Embryonic facial prominence (tissue), 1 donor: ENCODE measurements around the gene HAUS2.
"Not testable (repeated sequence)": the region's sequence is repeated elsewhere in the genome, so short reads cannot be mapped to it uniquely, and the experiment has no call there.

Experiments used
- DNase-seq: peaks from one replicate; pipeline ENCODE4 v3.0.0-alpha.2; 2016; ENCODE audit errors: extremely low spot score

The HAUS2 gene

DNA sequence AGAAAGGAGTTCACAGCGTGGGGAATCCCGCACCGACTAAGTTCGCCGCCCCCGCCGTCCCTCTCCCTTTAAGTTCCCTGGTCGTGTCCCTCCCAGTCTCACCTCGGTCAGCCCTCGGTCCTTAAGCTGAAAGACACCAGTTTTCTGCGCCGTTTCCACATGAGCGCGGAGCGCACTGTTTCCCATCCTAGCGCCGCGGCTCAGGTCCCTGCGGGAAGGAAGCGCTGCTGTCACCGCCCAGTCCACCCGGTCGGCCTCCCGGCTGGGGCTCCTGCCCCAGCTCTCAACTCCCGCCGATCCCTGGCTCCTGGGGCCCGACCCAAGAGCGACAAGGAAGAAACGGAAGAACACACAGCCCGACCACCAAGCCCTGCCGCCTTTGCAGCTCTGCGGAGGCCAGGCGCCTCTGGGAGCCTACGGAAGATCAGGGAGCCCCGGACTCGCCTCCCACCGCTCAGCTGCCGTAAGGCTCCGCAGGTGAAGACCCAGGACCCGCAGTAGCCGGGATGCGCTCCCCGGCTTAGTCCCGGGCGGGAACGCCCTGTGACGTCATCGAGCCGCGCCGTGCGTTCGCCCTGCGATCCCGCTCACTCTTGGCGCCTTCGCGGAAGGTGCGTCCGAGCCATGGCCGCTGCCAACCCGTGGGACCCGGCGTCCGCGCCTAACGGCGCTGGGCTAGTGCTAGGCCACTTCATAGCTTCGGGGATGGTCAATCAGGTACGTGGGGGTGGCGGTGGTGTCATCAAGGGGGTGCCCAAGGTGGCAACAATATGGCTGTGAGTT lies at the start of gene HAUS2, which contains the start of gene LRRC57:
TSS of gene HAUS2 (plus strand) at position 590 of the 783 bp plus-strand sequence. CDS start at position 625, 35 bp downstream.
TSS of gene LRRC57 (minus strand) at position 545 of the 783 bp plus-strand sequence. CDS start at position 186, 359 bp downstream.
- peak; percentile 58 for DNase-seq

DNA sequence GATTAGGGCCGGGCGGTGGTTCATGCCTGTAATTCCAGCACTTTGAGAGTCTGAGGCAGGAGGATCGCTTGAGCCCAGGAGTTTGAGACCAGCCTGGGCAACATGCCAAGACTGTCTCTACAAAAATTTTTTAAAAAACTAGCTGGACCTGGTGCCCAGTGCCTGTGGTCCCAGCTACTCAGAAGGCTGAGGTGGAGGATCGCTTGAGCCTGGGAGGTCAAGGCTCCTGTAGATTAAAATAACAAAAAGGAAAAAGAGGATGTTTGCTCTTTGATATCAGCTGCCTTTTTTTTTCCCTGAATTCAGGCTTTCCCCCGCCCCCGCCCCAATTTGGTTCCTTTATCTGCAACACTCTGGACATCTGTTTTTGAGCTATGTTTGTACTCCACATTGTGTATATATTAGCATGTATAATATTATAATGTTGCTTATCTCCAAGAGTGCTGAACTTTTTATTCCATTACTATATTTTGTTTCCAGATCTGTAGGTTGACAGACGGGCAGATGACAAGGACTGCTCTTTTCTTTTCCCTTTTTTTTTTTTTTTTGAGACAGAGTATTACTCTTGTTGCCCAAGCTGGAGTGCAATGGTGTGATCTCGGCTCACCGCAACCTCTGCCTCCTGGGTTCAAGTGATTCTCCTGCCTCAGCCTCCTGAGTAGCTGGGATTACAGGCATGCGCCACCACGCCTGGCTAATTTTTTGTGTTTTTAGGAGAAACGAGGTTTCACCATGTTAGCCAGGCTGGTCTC lies 48.6 kb upstream of the HAUS2 start:
- DNase-seq: no peak

DNA sequence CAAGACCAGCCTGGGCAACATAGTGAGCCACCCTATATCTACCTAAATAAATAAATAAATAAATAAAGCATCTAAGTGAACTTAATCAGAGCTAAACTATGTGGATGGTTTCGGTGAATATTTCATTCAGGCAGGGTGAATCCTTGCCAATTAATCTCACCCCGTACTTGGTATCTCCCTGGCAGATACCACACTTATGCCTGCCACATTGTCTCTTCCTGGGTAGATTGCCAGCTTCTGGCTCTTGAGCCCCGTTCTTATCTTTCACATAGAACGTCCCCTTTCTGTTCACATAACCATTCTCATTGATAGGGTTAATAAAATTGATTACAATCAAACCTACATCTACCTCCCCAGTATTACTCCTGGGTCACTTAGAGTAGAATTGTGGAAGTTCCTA lies 46.2 kb upstream of the HAUS2 start:
- no peak for DNase-seq

DNA sequence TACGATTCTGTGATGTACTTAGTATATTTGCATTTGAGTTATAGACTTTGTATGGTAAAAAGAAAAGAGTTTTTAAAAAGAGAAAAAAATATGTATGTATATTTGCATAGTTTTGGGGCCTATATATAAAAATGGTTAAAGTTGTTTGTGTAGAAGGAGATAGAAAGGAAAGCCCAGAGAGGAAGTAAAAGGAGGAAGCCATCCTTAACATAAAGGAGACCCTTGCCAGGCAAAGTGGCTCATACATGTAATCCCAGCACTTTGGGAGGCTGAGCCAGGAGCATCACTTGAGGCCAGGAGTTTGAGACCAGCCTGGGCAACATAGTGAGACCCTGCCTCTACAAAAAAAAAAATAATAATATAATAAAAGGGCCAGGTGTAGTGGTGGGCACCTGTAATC lies 44.8 kb upstream of the HAUS2 start:
- DNase-seq: no peak

DNA sequence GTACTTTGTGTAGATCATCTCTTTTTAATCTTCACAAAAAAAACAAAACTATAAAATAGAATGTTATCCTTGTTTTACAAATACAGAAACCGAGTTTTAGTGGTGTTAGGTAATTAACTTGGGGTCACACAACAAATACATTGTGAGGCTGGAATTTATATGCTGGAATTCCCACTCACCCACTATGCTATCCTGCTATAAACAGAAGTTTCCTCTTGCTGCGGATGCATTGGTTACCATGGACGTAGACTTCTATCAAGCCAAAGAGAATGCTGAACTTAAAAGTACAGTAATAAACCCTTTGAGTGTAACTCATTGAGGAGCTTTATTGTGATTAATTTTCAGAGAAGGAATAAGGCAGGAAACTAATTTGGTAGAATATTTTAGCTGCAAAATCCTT lies 44.0 kb upstream of the HAUS2 start:
- DNase-seq: no peak

DNA sequence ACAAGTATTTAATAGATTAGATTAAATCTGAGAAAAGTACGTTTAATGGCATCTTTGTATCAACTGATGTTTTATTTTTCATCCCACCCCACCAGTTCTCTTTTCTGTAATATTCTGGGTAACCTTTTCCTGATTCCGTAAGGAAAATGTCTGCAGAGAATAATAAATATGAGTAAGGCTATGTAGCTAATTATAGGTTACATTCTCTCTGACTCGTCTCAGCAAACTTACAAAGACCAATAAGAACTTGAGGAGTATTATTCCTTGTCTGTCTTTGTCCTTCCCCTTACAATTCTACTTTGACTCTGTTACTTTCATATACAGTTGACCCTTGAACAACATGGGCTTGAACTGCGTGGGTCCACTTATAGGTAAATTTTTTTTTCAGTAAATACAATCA lies 41.1 kb upstream of the HAUS2 start:
- no peak for DNase-seq

DNA sequence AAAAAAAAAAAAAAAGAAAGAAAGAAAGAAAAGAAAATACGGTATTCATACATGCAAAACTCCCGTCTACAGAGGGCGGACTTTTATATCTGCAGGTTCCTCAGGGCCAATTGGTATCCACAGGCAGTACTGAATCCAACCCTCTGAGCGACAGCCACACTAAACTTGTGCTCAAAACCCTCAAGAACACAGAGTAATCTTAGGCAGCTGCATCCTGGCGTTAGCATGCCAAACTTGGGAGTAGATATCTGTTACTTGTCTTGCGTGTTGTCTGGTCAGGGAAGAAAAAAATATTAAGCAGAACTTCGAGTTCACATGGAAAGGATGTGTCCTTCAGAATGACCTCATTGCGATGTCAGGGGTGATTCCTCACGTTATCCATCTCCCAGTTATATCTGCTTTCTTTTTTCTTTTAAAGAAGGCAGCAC lies 40.4 kb upstream of the HAUS2 start:
- DNase-seq: no peak

DNA sequence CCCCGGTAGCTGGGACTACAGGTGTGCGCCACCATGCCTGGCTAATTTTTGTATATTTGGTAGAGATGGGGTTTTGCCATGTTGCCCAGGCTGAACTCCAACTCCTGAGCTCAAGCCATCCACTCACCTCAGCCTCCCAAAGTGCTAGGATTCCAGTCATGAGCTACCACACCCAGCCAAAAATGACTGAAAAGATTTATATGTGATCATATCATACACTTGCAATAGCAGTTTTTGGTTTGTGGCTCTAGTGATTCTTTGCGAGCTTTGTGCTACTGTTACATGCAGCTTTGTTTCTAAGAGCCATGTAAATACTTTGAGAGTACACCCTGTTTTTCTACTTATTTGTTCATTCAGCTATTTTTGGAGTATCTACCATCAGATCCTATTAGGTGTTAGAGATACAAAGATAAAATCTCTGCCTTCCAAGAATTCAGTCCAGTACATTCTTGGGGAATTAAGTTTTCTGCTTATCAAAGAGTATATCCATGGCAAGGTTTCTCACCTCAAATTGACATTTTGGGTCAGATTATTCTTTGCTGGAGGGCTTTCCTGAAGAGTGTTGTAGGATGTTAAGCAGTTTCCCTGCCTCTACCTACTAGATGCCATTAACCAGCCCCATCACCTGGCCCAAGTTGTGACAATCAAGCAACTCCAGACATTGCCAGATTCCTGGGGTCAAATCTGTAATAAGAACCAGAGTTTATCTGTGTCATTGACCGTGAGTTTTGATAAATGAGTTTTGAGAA lies 38.2 kb upstream of the HAUS2 start:
- DNase-seq: no peak

DNA sequence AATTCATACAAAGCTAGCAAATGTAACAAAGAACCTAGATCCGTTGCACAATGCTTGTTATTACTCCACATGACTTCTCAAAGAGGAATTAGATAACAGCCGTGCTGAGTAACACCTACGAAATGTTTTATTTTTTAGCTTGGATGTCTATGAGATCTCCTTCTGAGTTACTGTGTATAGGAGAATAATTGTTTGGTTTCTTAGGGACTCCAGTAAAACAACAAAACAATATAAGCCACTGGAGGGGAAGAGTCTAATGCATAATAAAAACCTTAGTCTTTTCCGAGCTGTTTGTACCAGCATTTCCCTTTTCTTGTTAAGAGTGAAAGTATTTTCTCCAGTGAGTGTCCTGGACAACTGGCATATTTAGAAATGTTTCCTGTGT lies 37.6 kb upstream of the HAUS2 start:
- no peak for DNase-seq

DNA sequence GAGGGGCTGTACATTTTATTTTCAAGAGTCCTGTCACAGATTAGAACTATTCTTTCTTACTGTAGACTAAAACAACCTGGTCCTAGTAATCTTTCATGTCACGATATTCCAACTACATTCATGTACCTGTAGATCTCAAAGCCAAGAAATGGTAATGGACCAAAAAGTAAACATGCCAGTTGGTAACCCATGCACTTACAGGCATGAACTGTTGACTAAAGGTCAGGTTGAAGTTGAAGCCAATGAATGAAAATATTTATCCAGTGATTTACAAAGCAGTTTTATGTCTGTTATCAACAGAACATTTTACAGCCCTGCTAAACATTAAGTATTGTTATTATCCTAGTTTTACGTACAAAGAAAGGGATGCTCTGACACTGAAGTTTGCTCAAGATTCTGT lies 25.3 kb upstream of the HAUS2 start:
- DNase-seq: no peak

DNA sequence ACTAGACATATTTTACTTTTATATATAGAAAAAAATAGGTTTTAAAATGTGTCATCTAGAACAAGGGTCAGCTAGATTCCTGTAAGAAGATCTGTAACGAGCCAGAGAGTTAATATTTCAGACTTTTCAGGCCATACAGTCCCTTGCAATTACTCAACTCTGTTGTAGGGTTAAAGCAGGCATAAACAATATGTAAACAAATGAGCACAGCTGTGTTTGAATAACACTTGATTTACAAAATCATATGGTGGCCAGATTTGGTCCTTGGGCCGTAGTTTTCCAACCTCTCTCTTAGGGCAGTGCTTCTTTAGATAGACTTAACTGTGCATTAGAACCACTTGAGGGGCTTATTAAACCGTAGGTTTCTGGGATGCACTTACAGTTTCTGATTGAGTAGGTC lies 19.7 kb upstream of the HAUS2 start:
- no peak for DNase-seq

DNA sequence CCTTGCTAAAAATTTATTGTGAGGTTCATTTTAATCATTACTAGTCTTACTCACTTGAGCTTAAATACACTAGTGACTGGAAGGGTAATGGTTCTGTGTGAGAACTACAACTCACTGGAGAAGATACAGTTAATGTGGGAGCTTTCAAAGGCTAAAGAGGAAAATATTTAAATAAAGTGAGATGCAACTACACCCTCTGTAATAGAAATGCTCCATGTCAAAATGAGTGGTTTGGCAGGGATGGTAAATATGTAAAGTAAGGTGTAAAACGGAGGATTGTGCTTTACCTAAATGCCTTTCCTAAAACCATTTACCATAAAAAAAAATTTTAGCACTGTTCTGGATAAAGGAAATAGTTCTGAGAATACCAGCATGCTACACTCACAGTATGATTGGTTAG lies 15.4 kb upstream of the HAUS2 start:
- no peak for DNase-seq

DNA sequence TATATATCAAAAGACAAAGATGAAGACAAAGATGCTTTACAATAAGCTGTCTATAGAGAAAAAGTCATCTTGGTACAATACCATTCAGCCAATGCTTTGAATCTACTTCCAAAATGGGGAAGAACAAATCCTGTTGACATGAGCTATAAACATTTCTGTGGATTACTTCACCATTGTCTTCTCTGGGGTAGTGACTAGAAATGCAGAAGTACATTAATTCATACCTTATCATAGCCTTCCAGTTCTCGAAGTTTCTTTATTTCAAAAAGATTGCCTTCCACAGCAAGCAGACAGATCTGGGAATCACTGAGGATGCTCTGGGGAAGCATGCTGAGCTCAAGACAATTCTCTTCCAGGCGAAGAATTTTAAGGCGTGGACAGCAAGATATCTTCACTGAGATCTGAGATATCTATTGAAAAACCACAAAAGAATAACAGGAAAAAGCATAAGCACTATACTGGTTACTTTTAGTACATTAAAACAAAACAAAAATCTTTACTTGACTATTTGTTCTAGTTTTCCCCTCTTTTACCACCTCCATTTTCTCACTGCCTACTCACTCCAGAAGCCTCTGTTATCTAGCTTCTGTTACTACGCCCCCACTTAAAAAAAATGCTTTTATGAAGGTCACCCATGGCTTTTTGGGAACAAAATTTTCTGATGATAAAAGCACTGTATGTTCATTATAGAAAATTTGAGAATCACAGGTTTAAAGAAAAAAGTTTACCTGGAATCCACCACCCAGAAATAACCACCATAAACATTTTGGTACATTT lies 3.6 kb upstream of the HAUS2 start:
- no peak for DNase-seq

DNA sequence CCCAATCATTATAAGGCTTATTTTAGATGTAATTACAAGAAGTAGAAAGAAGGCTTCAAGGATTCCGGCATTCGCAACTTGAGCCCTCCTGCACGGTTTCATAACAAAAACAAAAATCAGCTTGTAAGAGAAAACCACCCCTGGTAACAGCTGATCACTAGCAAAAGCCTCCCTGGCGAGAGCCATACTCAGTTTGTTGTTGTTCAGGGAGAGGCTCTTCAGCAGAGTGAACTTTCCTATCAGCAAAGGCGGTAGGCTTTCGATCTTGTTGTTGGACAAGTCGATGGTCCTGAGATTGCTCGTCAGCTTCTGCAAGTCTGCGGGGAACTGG lies 755 bp upstream of the HAUS2 start:
- no peak for DNase-seq

DNA sequence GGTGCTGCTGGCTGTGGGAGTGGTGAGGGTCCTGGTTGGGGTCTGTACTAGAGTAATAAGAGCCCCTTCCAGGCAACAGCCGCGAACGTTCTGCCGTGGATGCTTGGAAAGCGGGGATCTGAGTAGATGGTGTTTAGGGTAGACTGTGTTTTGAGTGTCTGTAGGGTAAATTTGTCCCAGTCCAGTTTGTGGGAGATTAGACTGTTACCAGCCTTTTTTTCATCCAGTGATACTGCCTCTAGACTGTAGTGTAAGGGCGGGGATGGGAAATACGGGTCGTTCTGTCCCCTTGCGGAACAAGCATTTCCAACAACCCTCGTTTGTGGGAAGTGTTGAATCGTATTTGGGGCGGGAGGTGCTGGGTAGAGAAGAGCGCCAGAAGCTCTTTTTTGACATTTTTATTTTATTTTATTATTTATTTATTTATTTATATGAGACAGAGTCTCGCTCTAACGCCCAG lies 424 bp downstream of the HAUS2 start:
- peak; percentile 7 for DNase-seq

DNA sequence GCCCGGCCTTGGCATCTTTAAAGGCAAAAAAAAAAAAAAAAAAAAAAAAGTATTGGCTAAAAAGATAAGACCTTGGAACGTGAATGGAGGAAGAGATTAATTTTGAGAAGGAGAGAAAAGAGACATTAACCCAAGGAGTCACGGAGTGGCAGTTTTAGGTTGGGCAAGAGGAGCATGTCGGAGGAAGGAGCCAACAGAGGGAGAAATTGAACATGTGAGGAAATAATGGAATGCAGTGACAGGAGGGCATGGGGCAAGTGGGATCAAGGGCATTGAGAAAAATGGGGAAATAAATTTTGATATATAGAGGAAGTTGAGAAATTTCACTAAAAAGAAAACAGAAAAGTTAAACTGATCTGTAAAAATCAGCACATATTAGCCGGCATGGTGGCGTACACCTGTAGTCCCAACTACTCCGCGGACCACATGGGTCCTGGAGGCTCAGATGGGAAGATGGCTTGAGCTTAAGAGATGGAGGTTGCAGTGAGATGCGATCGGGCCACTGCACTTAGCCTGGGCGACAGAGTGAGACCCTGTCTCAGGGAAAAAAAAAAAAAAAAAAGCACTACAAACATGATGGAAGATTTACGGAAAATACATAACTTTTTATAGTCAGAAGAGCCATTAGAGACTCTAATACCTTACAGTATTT lies 1.2 kb downstream of the HAUS2 start:
- no peak for DNase-seq

DNA sequence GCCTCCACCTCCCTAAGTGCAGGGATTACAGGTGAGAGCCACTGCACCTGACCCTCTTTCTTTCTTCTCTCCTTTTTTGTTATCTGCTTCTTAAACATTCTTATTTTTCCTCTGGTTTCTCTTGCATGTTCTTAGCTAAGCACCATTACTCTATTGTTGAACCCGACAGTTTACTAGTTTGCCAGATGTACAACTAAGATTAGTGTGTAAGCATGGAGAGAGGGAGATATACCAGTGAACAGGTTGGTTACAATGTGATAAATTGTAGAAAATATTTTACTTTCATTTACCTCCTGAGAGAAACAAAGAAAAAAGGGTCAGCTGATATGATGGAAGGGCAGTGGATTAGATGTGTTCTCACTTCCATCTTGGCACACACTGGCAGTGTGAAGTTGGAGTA lies 4.9 kb downstream of the HAUS2 start:
- no peak for DNase-seq

DNA sequence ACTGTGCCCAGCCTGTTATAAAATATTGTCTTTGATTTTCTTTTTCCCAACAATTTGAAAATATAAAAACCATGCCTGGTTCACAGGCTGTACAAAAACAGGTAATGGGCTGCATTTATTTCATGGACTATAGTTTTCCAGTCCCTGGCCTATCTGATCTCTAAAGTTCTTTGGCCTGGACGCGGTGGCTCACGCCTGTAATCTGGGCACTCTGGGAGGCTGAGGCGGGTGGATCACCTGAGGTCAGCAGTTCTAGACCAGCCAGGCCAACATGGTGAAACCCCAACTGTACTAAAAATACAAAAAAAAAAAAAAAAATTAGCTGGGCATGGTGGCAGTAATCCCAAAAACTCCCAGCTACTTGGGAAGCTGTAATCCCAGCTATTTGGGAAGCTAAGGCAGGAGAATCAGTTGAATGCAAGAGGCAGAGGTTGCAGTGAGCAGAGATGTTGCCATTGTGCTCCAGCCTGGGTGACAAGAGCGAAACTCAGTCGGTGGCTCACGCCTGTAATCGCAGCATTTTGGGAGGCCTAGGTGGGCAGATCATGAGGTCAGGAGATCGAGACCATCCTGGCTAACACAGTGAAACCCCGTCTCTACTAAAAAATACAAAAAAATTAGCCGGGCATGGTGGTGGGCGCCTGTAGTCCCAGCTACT lies 8.0 kb downstream of the HAUS2 start:
- not testable (repeated sequence) for DNase-seq

DNA sequence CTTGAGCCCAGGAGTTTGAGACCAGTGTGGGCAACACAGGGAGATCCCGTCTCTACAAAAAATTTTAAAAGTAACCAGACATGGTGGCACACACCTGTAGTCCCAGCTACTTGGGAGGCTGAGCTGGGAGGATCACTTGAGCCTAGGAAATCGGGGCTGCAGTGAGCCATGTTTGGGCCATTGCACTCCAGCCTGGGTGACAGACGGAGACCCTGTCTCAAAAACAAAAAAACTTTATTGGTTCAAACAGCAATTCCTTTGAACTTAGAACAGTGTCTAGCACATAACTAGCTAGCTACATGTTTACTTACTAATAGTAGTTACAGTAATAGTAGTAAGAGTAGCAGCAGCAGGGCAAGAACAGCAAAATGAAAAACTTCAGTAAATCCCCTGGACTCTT lies 10.1 kb downstream of the HAUS2 start:
- no peak for DNase-seq

DNA sequence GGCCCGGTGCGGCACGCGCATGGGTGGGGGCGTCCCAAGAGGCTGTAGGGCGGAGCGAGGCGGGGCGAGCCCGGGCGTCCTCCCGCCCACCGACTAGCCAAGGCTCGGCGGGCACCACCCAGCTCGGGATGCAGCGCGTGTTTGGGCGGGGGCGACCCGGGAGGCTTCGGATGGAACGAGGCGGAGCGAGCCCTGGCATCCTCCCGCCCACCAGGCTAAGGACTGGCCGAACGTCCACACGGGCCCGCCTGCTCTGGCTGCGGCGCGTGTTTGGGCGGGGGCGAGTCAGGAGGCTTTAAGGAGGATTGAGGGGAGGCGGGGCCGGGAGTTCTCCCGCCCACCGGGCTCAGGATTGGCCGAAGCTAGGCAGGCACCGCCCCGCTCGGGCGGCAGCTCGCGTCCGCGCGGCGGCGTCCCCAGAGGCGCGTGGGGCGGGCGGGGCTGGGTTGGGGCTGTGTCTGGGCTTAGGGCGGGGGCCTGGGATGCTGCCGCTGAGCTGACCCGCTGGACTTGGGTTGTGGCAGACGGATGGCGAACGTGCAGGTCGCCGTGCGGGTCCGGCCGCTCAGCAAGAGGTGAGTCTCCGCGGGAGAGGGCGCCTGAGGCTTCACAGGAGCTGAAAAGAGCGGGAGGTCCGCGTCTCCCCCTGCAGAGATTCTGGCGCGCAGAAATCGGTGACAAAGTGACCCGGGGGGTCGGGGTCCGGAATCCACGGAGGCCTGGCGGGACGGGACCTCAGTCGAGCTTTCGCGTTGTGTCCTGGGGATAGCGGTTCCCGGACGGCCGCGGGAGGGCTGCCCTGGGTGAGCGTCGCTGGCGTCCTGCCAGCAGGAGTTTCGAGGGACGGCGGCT lies 26.8 kb downstream of the HAUS2 start, which contains the start of gene STARD9:
TSS of gene STARD9 (plus strand) at position 419 of the 852 bp plus-strand sequence. CDS start at position 529, 110 bp downstream.
- DNase-seq: peak; percentile 90
